Endodermal cell (in vitro differentiated cells): Measurements from ENCODE around the gene MAPT. TPM values are rescaled to one million over a fixed set of nuclear protein-coding genes. Genes with fewer than 3 reads are reported as not detected.

Experiments used
- DNase-seq: peaks from one replicate; pipeline ENCODE4 v3.0.0-alpha.2; 2017
- H3K27ac ChIP-seq: 2 replicates; pipeline ENCODE4 v1.5.1; 2013; ENCODE audit warnings: mild to moderate bottlenecking, low read depth, low read length, moderate library complexity
- H3K27me3 ChIP-seq: 2 replicates; pipeline ENCODE4 v1.6.1; 2013; ENCODE audit warnings: mild to moderate bottlenecking, low read length, moderate library complexity; ENCODE audit not compliant: insufficient read depth, control insufficient read depth, poor library complexity, severe bottlenecking
- H3K36me3 ChIP-seq: 2 replicates; pipeline ENCODE4 v1.7.0; 2013; ENCODE audit warnings: mild to moderate bottlenecking, low read length, moderate library complexity; ENCODE audit not compliant: control insufficient read depth, insufficient read depth
- H3K4me1 ChIP-seq: one replicate; pipeline ENCODE4 v1.7.0; 2013; ENCODE audit warnings: low read length; ENCODE audit not compliant: control insufficient read depth, insufficient read depth
- H3K4me3 ChIP-seq: 2 replicates; pipeline ENCODE4 v1.5.1; 2013; ENCODE audit warnings: mild to moderate bottlenecking, low read length, moderate library complexity
- H3K9ac ChIP-seq: 2 replicates; pipeline ENCODE4 v1.6.1; 2013; ENCODE audit warnings: mild to moderate bottlenecking, low read length, moderate library complexity; ENCODE audit not compliant: poor library complexity, severe bottlenecking; ENCODE audit errors: extremely low read depth
- H3K9me3 ChIP-seq: 2 replicates; pipeline ENCODE4 v1.6.1; 2013; ENCODE audit warnings: mild to moderate bottlenecking, low read length, moderate library complexity; ENCODE audit not compliant: control insufficient read depth
- H3K27ac Mint-ChIP-seq: 2 replicates; pipeline ENCODE4 v1.8.0; 2020; ENCODE audit warnings: mixed read lengths
- H3K27me3 Mint-ChIP-seq: 2 replicates; pipeline ENCODE4 v1.8.0; 2021; ENCODE audit warnings: mild to moderate bottlenecking, mixed read lengths; ENCODE audit not compliant: insufficient read depth
- H3K36me3 Mint-ChIP-seq: 2 replicates; pipeline ENCODE4 v1.8.0; 2020; ENCODE audit warnings: low read depth, mixed read lengths
- H3K4me1 Mint-ChIP-seq: 2 replicates; pipeline ENCODE4 v1.8.0; 2020; ENCODE audit warnings: mixed read lengths
- H3K4me3 Mint-ChIP-seq: 2 replicates; pipeline ENCODE4 v1.8.0; 2020; ENCODE audit warnings: mild to moderate bottlenecking, moderate library complexity, mixed read lengths
- H3K9me3 Mint-ChIP-seq: 2 replicates; pipeline ENCODE4 v1.8.0; 2020; ENCODE audit warnings: mild to moderate bottlenecking, mixed read lengths
- WGBS, 2 experiments: methylation state at CpG; one replicate each; pipeline versions ENCODE4 v1.1.5 to v1.1.7; 2013; ENCODE audit warnings: missing lambda C conversion rate in 2 of 2, mixed read lengths in 1 of 2; ENCODE audit not compliant: insufficient coverage in 1 of 2, insufficient read length in 1 of 2; 5-methylcytosine and 5-hydroxymethylcytosine counted together
- total RNA-seq, 2 donors: library from RNA; stranded (reverse); fragmentation: NEBNext Ultra II Directional in 1 of 2; extraction: Animal tissue kit (Norgen Biotek cat#: 25700) in 1 of 2; gene quantifications; 2 replicates in 1 of 2; 3 replicates in 1 of 2; pipeline ENCODE4 v1.2.1, GENCODE V29; 2021
- TF ChIP-seq, protein P1 (sequence below): fragments of 200-600 bp; sonication (generic); conservative IDR thresholded peaks from 2 replicates; pipeline ENCODE4 v1.5.0; 2021; ENCODE audit warnings: antibody characterized with exemption, mild to moderate bottlenecking

Gene MAPT
- total RNA-seq, 2 donors from 2014 or later = 0.69 to 0.73 TPM

DNA sequence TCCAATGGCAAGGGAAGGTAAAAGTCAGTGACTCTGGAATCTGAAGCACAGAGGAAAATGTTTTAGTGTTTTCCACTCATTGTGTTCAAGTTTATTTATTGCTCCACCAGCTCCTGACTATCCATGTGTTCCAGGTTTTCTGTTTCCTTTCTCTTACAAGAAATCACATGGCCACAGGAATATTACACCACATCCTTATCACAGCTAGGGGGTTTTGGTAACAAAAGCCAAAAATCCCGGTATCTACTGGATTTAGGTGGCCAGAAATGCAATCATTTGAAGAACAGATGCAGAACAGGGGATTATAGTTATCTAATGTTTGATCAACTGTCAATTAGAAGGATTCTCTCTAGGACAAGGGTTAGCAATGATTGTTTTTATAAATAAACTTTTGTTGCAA, 152.6 kb downstream of the MAPT start:
- Histone ChIP-seq H3K27ac (no peak overlapping the region), H3K9ac (no peak overlapping the region), H3K36me3 (peaks cover 83% of the 10 kb centered on the region), H3K9me3 (no peaks in the 10 kb centered on the region), H3K4me1 (peaks cover 6% of the 10 kb centered on the region), H3K27me3 (no peaks in the 10 kb centered on the region), H3K4me3 (no peak overlapping the region)
- Mint-ChIP-seq H3K9me3 (no peaks in the 10 kb centered on the region), H3K27me3 (no peaks in the 10 kb centered on the region), H3K4me1 (peaks cover 34% of the 10 kb centered on the region), H3K4me3 (no peak overlapping the region), H3K27ac (no peak overlapping the region), H3K36me3 (peaks cover 70% of the 10 kb centered on the region)
- TF ChIP-seq, protein P1, sequence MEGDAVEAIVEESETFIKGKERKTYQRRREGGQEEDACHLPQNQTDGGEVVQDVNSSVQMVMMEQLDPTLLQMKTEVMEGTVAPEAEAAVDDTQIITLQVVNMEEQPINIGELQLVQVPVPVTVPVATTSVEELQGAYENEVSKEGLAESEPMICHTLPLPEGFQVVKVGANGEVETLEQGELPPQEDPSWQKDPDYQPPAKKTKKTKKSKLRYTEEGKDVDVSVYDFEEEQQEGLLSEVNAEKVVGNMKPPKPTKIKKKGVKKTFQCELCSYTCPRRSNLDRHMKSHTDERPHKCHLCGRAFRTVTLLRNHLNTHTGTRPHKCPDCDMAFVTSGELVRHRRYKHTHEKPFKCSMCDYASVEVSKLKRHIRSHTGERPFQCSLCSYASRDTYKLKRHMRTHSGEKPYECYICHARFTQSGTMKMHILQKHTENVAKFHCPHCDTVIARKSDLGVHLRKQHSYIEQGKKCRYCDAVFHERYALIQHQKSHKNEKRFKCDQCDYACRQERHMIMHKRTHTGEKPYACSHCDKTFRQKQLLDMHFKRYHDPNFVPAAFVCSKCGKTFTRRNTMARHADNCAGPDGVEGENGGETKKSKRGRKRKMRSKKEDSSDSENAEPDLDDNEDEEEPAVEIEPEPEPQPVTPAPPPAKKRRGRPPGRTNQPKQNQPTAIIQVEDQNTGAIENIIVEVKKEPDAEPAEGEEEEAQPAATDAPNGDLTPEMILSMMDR = no peak
- 91 to 100% methylated on average over 1 of the region's 1 CpG for WGBS, 2 experiments
- DNase-seq = no peak

DNA sequence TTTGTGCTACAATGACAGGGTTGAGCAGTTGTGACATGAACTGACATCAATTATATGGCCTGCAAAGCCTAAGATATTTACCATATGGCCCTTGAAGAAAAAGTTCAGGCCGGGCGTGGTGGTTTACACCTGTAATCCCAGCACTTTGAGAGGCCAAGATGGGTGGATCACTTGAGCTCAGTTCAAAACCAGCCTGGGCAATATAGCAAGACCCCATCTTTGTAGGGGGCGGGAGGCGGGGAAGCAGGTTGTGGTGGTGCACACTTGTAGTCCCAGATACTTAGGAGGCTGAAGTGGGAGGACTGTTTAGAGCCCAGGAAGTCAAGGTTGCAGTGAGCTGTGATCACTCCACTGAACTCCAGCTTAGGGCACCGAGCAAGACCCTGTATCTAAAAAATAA, 153.0 kb downstream of the MAPT start:
- Histone ChIP-seq H3K36me3 (peaks cover 84% of the 10 kb centered on the region), H3K27ac (no peak overlapping the region), H3K4me1 (peaks cover 6% of the 10 kb centered on the region), H3K9ac (no peak overlapping the region), H3K4me3 (no peak overlapping the region), H3K27me3 (no peaks in the 10 kb centered on the region), H3K9me3 (no peaks in the 10 kb centered on the region)
- Mint-ChIP-seq H3K9me3 (no peaks in the 10 kb centered on the region), H3K36me3 (peaks cover 73% of the 10 kb centered on the region), H3K27me3 (no peaks in the 10 kb centered on the region), H3K27ac (no peak overlapping the region), H3K4me3 (no peak overlapping the region), H3K4me1 (peaks cover 39% of the 10 kb centered on the region)
- WGBS, 2 experiments = 96 to 100% methylated on average over 4 to 5 of the region's 5 CpGs
- no peak for DNase-seq
- TF ChIP-seq, protein P1 = no peak

DNA sequence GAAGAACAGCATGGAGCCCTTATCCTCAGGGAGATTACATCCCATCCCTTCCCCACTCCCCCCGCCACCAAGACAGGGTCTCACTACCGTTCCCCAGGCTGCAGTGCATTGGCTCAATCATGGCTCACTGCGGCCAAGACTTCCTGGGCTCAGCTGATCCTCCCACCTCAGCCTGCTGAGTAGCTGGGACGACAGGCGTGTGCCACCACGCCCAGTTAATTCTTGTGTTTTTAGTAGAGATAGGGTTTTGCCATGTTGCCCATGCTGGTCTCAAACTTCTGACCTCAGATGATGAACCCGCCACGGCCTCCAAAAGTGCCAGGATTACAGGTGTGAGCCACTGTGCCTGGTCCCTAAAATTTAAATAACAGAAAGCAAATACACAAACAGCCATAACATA, 153.5 kb downstream of the MAPT start:
- Histone ChIP-seq H3K36me3 (peaks cover 81% of the 10 kb centered on the region), H3K27ac (no peak overlapping the region), H3K9me3 (no peaks in the 10 kb centered on the region), H3K9ac (no peak overlapping the region), H3K4me1 (peaks cover 6% of the 10 kb centered on the region), H3K4me3 (no peak overlapping the region), H3K27me3 (no peaks in the 10 kb centered on the region)
- peaks cover 73% of the 10 kb centered on the region for H3K36me3 Mint-ChIP-seq
- no peaks in the 10 kb centered on the region for H3K9me3 Mint-ChIP-seq
- no peak for DNase-seq
- WGBS, 2 experiments = 60 to 95% methylated on average over 1 to 8 of the region's 8 CpGs
- TF ChIP-seq, protein P1 = no peak
- peaks cover 39% of the 10 kb centered on the region for H3K4me1 Mint-ChIP-seq
- no peaks in the 10 kb centered on the region for H3K27me3 Mint-ChIP-seq
- no peak overlapping the region for H3K4me3 Mint-ChIP-seq
- no peak overlapping the region for H3K27ac Mint-ChIP-seq
